NK-92 treated with Interleukin-12 subunit alpha and Interleukin-12 subunit beta, amount 100 ng/mL, for 24 hours (cell line): ENCODE measurements around the gene HSD11B1.

Experiments used
- DNase-seq: peaks from one replicate; lab custom pipeline; 2025; lab: John Stamatoyannopoulos, UW

HSD11B1 gene

GRCh38 chr1:209727286-209727685 is 22.6 kb downstream of the HSD11B1 start:
- no peak for DNase-seq

GRCh38 chr1:209727785-209728184 is 23.1 kb downstream of the HSD11B1 start:
- no peak for DNase-seq

GRCh38 chr1:209728466-209728865 is 23.8 kb downstream of the HSD11B1 start:
- no peak for DNase-seq

GRCh38 chr1:209729436-209729835 is 24.8 kb downstream of the HSD11B1 start:
- DNase-seq = no peak

- DNase-seq = no peak
These were observed 28.1 kb downstream of the HSD11B1 start for GRCh38 chr1:209732725-209733124.

GRCh38 chr1:209733409-209734192 is 29.0 kb downstream of the HSD11B1 start:
- DNase-seq = no peak

- no peak for DNase-seq
These were observed 32.0 kb downstream of the HSD11B1 start for GRCh38 chr1:209736490-209737117.

- DNase-seq = no peak
These were observed 32.5 kb downstream of the HSD11B1 start for GRCh38 chr1:209737118-209737505.

- DNase-seq = no peak
These were observed 33.6 kb downstream of the HSD11B1 start for GRCh38 chr1:209738270-209738669.

- DNase-seq = no peak
These were observed 36.5 kb downstream of the HSD11B1 start for GRCh38 chr1:209741193-209741592.

- DNase-seq = no peak
These were observed 37.2 kb downstream of the HSD11B1 start for GRCh38 chr1:209741889-209742288.

GRCh38 chr1:209742409-209743144 is 37.9 kb downstream of the HSD11B1 start:
- DNase-seq = no peak

GRCh38 chr1:209743145-209743482 is 38.5 kb downstream of the HSD11B1 start:
- no peak for DNase-seq

- DNase-seq = no peak
These were observed 42.0 kb downstream of the HSD11B1 start for GRCh38 chr1:209746451-209747165.

GRCh38 chr1:209747580-209748262 is 43.1 kb downstream of the HSD11B1 start:
- peak; percentile 77 for DNase-seq

- DNase-seq = no peak
These were observed 44.0 kb downstream of the HSD11B1 start for GRCh38 chr1:209748620-209749019.

- no peak for DNase-seq
These were observed 44.6 kb downstream of the HSD11B1 start for GRCh38 chr1:209749205-209749604.

- no peak for DNase-seq
These were observed 45.2 kb downstream of the HSD11B1 start for GRCh38 chr1:209749670-209750323.

- DNase-seq = no peak
These were observed 47.1 kb downstream of the HSD11B1 start for GRCh38 chr1:209751627-209752231.

GRCh38 chr1:209752890-209753289 is 48.2 kb downstream of the HSD11B1 start:
- no peak for DNase-seq

GRCh38 chr1:209755256-209755655 is 50.6 kb downstream of the HSD11B1 start:
- no peak for DNase-seq
